A172 (cell line): ENCODE measurements around the gene NPIPA1. TPM values are rescaled to one million over a fixed set of nuclear protein-coding genes. Genes with fewer than 3 reads are reported as not detected.
"Not testable (repeated sequence)": the region's sequence is repeated elsewhere in the genome, so short reads cannot be mapped to it uniquely, and the experiment has no call there.

Experiments used
- DNase-seq: peaks from one replicate; pipeline ENCODE4 v3.0.0-alpha.2; 2015; ENCODE audit warnings: low spot score
- total RNA-seq: library from RNA; depleted of rRNA; stranded (reverse); fragments of >200 nt; shearing (Covaris generic); gene quantifications from 2 replicates; pipeline ENCODE4 v1.2.3, GENCODE V29; 2014; rRNA removed

The NPIPA1 gene
- 24.4 and 30.8 TPM in 2 replicates for total RNA-seq

- not testable (repeated sequence) for DNase-seq
These were observed at the start of gene NPIPA1 for GRCh38 chr16:14937143-14937542. Gene NPIPA1, plus strand, starts transcription at chr16:14937443. Its CDS starts 0 bp downstream, at chr16:14937443.

DNA sequence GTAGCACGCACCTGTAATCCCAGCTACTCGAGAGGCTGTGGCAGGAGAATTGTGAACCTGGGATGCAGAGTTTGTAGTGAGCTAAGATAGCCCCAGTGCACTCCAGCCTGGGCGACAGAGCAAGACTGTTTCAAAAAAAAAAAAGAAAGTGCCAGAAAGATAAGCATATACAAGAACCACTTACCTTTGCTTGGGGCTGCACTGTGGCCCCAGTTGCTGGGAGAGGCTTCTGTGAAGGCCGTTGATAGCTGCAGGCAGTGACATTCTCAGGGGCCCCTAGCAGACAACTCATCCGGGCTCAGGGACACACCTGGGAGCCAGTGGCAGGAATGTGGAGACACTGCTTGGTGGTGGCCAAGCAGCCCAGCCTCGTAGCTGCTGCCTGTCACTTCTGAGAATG is 45.1 kb upstream of the NPIPA1 start:
- not testable (repeated sequence) for DNase-seq

DNA sequence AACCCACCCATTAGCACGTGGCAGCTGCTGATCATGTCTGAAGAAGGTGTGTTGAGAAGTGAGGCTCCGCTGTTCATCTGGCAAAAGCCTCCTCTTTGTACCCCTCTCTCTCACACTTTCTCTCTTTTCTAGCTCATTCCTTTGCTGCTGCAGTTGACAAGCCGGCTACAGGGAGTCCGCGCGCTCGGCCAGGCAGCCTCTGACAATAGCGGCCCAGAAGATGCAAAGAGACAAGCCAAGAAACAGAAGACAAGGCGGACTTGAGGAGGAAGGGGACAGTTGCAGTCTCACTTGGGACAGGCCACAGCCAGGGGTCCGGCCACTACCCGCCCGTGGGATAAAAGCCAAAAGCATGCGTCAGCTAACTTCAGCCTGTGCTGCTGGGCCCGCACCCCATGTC is 41.9 kb upstream of the NPIPA1 start:
- DNase-seq: not testable (repeated sequence)

- DNase-seq: not testable (repeated sequence)
These were observed 41.2 kb upstream of the NPIPA1 start for GRCh38 chr16:14896023-14896422.

GRCh38 chr16:14897006-14897664 is 40.1 kb upstream of the NPIPA1 start:
- DNase-seq: not testable (repeated sequence)

DNA sequence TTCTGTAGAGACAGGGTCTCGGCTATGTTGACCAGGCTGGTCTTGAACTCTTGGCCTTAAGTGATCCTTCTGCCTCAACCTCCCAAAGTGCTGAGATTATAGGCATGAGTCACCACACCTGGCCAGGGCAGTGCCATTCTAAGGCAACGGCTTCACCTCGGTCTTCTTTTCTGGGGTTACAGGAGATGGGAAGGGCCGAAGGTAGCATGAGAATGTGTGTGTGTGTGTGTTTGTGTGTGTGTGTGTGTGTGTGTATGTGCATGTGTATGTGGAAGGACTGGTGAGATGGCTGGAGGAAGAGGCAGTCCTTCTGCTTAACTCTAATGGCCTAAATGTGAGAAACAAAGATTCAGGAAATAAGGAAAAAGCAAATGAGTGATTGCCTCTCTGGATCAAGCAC is 39.1 kb upstream of the NPIPA1 start:
- not testable (repeated sequence) for DNase-seq

GRCh38 chr16:14903191-14903957 is 33.9 kb upstream of the NPIPA1 start:
- peak; percentile 74 for DNase-seq

- not testable (repeated sequence) for DNase-seq
These were observed 27.5 kb upstream of the NPIPA1 start for GRCh38 chr16:14909744-14910143.

- not testable (repeated sequence) for DNase-seq
These were observed 26.2 kb upstream of the NPIPA1 start for GRCh38 chr16:14910833-14911629.

DNA sequence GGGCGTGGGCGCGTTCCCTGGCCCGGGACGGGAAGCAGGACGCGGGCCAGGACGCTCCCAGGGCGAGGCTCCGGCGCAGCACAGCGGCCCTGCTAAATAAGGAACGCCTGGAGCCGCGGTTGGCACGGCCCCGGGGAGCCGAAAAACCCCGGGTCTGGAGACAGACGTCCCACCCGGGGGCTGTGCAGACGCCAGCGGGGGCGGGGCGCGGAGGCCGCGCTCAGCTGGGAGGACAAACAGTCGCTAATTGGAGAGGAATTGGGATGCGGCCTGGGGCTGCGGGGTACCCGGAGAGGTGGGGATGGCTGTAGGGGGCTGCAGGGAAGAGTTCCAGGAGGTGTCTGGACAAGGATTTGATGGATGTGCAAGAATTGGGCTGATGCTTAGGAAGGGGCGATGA is 25.3 kb upstream of the NPIPA1 start:
- DNase-seq: not testable (repeated sequence)

GRCh38 chr16:14912588-14912987 is 24.7 kb upstream of the NPIPA1 start:
- DNase-seq: not testable (repeated sequence)

DNA sequence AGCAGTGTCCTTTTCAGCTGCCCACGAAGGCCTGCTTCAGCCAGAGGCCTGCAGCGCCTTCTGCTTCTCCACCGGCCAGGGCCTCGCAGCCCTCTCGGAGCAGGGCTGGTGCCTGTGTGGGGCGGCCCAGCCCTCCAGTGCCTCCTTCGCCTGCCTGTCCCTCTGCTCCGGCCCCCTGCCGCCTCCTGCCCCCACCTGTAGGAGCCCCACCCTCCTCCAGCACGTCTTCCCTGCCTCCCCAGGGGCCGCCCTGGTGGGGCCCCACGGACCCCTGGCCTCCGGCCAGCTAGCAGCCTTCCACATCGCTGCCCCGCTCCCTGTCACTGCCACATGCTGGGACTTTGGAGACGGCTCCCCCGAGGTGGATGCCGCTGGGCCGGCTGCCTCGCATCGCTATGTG is 18.7 kb upstream of the NPIPA1 start:
- DNase-seq: not testable (repeated sequence)

DNA sequence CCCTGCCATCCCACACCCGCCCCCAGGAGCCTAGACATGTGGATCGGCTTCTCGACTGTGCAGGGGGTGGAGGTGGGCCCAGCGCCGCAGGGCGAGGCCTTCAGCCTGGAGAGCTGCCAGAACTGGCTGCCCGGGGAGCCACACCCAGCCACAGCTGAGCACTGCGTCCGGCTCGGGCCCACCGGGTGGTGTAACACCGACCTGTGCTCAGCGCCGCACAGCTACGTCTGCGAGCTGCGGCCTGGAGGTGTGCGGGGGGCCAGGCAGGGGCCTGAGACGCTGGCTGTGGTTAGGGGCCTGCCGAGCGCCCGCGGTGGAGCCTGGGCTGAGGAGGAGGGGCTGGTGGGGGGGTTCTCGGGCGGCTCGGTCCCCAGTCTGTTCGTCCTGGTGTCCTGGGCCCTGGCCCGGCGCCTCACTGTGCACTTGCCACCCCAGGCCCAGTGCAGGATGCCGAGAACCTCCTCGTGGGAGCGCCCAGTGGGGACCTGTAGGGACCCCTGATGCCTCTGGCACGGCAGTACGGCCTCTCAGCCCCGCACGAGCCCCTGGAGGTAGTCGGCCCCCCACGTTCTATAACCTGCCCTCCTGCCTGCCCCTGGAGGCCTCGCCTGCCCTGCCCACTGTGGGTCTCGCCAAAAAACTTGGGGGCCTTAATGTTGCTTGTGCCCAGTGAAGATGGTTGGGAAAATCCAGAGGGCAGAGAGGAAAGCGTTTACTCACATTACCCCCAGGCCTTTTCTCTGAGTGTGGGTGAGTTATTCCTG is 17.2 kb upstream of the NPIPA1 start:
- DNase-seq: not testable (repeated sequence)

GRCh38 chr16:14922285-14922684 is 15.0 kb upstream of the NPIPA1 start:
- not testable (repeated sequence) for DNase-seq

DNA sequence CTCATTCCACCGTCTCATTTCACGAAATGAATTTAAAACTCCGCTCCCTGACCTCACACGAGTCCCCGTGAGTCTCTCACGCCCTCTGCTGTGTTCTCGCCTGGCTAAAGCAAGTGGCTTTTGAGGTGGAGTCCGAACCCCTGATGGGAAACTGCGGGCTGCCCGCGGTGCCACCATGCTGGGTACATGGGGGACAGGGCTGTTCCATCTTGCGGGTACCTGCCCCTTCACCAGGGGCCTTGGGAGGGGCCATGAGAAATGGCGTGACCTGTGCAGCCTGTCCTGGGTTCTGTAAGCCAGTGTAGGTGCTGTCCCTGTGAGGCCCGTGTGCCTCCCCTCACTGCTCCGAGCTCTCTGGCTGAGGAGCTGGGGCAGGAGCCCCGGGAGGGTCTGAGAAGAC is 14.3 kb upstream of the NPIPA1 start:
- not testable (repeated sequence) for DNase-seq

DNA sequence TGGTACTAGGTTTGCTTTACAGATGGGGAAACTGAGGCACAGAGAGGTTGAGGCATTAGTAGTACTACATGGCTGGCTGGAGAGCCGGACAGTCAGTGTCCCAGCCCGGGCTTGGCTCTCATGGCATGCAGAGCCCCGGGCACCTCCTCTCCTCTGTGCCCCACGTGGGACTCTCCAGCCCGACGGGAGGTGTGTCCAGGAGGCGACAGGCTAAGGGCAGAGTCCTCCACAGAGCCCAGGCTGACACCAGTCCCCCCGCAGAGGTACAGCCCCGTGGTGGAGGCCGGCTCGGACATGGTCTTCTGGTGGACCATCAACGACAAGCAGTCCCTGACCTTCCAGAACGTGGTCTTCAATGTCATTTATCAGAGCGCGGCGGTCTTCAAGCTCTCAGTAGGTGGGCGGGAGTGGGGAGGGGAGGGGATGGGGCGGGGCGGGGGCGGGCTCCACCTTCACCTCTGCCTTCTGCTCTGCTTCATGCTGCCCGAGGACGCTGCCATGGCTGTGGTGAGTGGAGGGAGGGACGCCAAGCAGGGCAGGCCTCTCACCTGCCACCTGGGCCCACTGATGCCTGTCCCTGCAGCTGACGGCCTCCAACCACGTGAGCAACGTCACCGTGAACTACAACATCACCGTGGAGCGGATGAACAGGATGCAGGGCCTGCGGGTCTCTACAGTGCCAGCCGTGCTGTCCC is 13.7 kb upstream of the NPIPA1 start:
- not testable (repeated sequence) for DNase-seq

DNA sequence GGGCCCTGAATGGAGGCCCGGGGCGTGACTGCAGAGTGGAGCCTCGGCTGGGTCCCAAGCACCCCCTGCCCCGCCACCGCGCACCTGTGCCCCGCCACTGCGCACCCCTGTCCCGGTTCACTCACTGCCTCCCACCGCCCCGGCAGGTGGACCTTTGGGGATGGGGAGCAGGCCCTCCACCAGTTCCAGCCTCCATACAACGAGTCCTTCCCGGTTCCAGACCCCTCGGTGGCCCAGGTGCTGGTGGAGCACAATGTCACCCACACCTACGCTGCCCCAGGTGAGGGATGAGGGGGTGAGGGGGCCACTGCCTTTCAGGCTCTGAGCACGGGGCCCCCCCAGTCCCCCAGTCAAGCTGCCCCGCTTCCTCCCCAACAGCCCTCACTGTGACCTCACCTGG is 12.9 kb upstream of the NPIPA1 start:
- not testable (repeated sequence) for DNase-seq

DNA sequence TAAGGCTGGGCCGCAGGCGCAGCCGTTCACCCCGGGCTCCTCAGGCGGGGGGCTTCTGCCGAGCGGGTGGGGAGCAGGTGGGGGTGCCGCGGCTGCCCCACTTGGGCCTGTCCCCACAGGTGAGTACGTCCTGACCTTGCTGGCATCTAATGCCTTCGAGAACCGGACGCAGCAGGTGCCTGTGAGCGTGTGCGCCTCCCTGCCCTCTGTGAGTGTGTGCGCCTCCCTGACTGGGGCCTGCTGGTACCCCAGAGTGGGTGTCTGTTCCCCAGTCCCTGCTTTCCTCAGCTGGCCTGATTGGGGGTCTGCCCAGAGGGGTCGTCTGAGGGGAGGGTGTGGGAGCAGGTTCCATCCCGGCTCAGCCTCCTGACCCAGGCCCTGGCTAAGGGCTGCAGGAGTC is 12.3 kb upstream of the NPIPA1 start:
- DNase-seq: not testable (repeated sequence)

DNA sequence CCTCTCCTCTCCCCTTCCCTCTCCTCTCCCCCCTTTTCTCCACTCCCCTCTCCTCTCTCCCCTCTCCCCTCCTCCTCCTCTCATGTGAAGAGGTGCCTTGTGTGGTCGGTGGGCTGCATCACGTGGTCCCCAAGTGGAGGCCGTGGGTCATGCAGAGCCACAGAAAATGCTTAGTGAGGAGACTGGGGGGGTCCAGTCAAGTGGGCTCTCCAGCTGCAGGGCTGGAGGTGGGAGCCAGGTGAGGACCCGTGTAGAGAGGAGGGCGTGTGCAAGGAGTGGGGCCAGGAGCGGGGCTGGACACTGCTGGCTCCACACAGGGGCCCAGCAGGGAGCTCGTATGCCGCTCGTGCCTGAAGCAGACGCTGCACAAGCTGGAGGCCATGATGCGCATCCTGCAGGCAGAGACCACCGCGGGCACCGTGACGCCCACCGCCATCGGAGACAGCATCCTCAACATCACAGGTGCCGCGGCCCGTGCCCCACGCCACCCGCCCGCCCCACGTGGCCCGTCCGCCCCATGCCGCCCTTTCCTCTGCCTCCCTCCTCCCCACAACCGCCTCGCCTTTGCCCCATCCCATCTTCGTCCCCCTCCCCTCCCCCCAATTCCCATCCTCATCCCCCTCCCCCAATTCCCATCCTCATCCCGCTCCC is 9.1 kb upstream of the NPIPA1 start:
- not testable (repeated sequence) for DNase-seq

DNA sequence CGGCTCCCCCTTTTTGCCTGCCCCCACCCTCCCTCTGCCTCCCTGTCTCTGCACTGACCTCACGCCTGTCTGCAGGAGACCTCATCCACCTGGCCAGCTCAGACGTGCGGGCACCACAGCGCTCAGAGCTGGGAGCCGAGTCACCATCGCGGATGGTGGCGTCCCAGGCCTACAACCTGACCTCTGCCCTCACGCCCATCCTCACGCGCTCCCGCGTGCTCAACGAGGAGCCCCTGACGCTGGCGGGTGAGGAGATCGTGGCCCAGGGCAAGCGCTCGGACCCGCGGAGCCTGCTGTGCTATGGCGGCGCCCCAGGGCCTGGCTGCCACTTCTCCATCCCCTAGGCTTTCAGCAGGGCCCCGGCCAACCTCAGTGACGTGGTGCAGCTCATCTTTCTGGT is 8.1 kb upstream of the NPIPA1 start:
- not testable (repeated sequence) for DNase-seq
